Keratinocyte (primary cell): ENCODE results near the gene ZNF337.

Experiments
- EZH2 ChIP-seq: IDR thresholded peaks from one replicate; pipeline ENCODE4 v1.6.1; 2012; ENCODE audit warnings: inconsistent platforms, mild to moderate bottlenecking, low read length, moderate library complexity
- TF ChIP-seq, protein P1 (sequence below), 3 experiments: IDR thresholded peaks in 1 of 3; conservative IDR thresholded peaks in 1 of 3; optimal IDR thresholded peaks in 1 of 3; 2 replicates in 2 of 3; 3 replicates in 1 of 3; pipeline versions ENCODE3 to v1.5.1; 2011; ENCODE audit warnings: low read length in 3 of 3, mild to moderate bottlenecking in 3 of 3, moderate library complexity in 2 of 3, control low read depth in 1 of 3, inconsistent platforms in 1 of 3; ENCODE audit not compliant: insufficient read depth in 2 of 3; ENCODE audit errors: extremely low read depth in 1 of 3

DNA sequence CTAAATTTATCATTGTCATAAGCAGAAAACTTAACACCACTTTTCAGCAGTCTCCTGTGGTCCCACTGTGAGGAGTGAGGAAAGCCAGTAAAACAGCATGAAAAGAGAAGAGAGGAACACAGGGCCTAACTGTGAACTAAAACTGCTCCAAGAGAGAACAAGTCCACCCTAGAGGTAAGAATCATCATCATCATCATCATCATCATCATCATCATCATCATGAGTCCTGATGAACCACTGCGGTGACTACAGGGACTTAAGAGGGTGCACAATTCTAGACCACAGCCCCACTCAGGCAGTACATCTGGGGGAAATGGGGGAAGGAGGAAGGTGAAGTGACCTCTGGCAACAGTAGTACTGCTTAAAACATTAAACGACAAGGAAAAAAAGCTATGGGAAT, 13.6 kb downstream of the ZNF337 start:
- TF ChIP-seq, protein P1, sequence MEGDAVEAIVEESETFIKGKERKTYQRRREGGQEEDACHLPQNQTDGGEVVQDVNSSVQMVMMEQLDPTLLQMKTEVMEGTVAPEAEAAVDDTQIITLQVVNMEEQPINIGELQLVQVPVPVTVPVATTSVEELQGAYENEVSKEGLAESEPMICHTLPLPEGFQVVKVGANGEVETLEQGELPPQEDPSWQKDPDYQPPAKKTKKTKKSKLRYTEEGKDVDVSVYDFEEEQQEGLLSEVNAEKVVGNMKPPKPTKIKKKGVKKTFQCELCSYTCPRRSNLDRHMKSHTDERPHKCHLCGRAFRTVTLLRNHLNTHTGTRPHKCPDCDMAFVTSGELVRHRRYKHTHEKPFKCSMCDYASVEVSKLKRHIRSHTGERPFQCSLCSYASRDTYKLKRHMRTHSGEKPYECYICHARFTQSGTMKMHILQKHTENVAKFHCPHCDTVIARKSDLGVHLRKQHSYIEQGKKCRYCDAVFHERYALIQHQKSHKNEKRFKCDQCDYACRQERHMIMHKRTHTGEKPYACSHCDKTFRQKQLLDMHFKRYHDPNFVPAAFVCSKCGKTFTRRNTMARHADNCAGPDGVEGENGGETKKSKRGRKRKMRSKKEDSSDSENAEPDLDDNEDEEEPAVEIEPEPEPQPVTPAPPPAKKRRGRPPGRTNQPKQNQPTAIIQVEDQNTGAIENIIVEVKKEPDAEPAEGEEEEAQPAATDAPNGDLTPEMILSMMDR (optimal IDR thresholded peaks at IDR 0.05 in 1 of 3, IDR thresholded peaks at IDR 0.05 in 1 of 3, conservative IDR thresholded peaks at IDR 0.05 in 1 of 3; ENCODE audit: extremely low read depth in 1 of 3, insufficient read depth in 2 of 3, low read length in 3 of 3) = no peak
- no peak for TF ChIP-seq EZH2
